WTC11 (cell line): ENCODE results near the gene NOL9. TPM values are rescaled to one million over a fixed set of nuclear protein-coding genes. Genes with fewer than 3 reads are reported as not detected.

Source experiments
- ATAC-seq: fragments of 200-7000 bp; cut with Tn5 transposase; 2 replicates; pipeline ENCODE4 v1.10.0; 2021; ENCODE audit warnings: mild to moderate bottlenecking, moderate library complexity
- CTCF ChIA-PET: fragments of 300-600 bp; sonication (Branson Sonifier 250); formaldehyde crosslinking; loops from one replicate; lab custom pipeline; 2021; ENCODE audit warnings: antibody characterized with exemption; lab: Charles Lee
- POLR2A ChIA-PET: fragments of 350-600 bp; sonication (Branson Sonifier 250); formaldehyde crosslinking; loops from one replicate; lab custom pipeline; 2021; ENCODE audit warnings: antibody characterized with exemption; lab: Charles Lee
- DNase-seq: peaks from one replicate; pipeline ENCODE4 v3.0.0; 2021; ENCODE audit warnings: low spot score
- H3K27ac Mint-ChIP-seq: 2 replicates; pipeline ENCODE4 v1.8.0; 2021; ENCODE audit warnings: mixed read lengths
- H3K27me3 Mint-ChIP-seq: 2 replicates; pipeline ENCODE4 v1.8.0; 2021; ENCODE audit warnings: low read depth, mild to moderate bottlenecking, moderate library complexity, mixed read lengths
- H3K36me3 Mint-ChIP-seq: 2 replicates; pipeline ENCODE4 v1.8.0; 2021; ENCODE audit warnings: mixed read lengths
- H3K4me1 Mint-ChIP-seq: 2 replicates; pipeline ENCODE4 v1.8.0; 2022; ENCODE audit warnings: mixed read lengths
- H3K4me3 Mint-ChIP-seq: 2 replicates; pipeline ENCODE4 v1.8.0; 2021; ENCODE audit warnings: mild to moderate bottlenecking, moderate library complexity, mixed read lengths
- H3K9me3 Mint-ChIP-seq: 2 replicates; pipeline ENCODE4 v1.8.0; 2021; ENCODE audit warnings: mixed read lengths
- CBFB ChIP-seq: sonication (generic); formaldehyde crosslinking; IDR thresholded peaks from 2 replicates; pipeline ENCODE4 v1.8.1; 2022; ENCODE audit warnings: mild to moderate bottlenecking, low read depth, missing genetic modification reagents
- CREM ChIP-seq: sonication (generic); formaldehyde crosslinking; IDR thresholded peaks from 2 replicates; pipeline ENCODE4 v1.8.1; 2022; ENCODE audit warnings: mild to moderate bottlenecking, missing genetic modification reagents, moderate library complexity
- ETV6 ChIP-seq: sonication (generic); formaldehyde crosslinking; IDR thresholded peaks from 2 replicates; pipeline ENCODE4 v1.8.1; 2022; ENCODE audit warnings: mild to moderate bottlenecking, missing genetic modification reagents
- HMGA2 ChIP-seq: fragments of 250-450 bp; sonication (Bioruptor Pico); IDR thresholded peaks from 2 replicates; pipeline ENCODE4 v1.4.0; 2021; ENCODE audit warnings: mild to moderate bottlenecking, moderate library complexity
- NFE2L1 ChIP-seq: sonication (generic); formaldehyde crosslinking; IDR thresholded peaks from 2 replicates; pipeline ENCODE4 v1.8.1; 2023; ENCODE audit warnings: missing genetic modification reagents
- NFYB ChIP-seq: sonication (generic); formaldehyde crosslinking; conservative IDR thresholded peaks from 2 replicates; pipeline ENCODE4 v1.8.0; 2022; ENCODE audit warnings: low read depth, missing genetic modification reagents
- PRDM15 ChIP-seq: sonication (generic); formaldehyde crosslinking; IDR thresholded peaks from 2 replicates; pipeline ENCODE4 v1.8.0; 2022; ENCODE audit warnings: missing genetic modification reagents
- SMAD3 ChIP-seq: sonication (generic); formaldehyde crosslinking; IDR thresholded peaks from 2 replicates; pipeline ENCODE4 v1.8.0; 2022; ENCODE audit warnings: missing genetic modification reagents, mild to moderate bottlenecking, borderline replicate concordance
- SMAD4 ChIP-seq: sonication (generic); formaldehyde crosslinking; IDR thresholded peaks from 2 replicates; pipeline ENCODE4 v1.8.0; 2022; ENCODE audit warnings: mild to moderate bottlenecking, missing genetic modification reagents
- SOX15 ChIP-seq: fragments of 250-450 bp; sonication (Bioruptor Pico); IDR thresholded peaks from 2 replicates; pipeline ENCODE4 v1.9.0; 2021; ENCODE audit warnings: mild to moderate bottlenecking
- STAT6 ChIP-seq: sonication (generic); formaldehyde crosslinking; conservative IDR thresholded peaks from 2 replicates; pipeline ENCODE4 v1.8.1; 2023; ENCODE audit warnings: mild to moderate bottlenecking, low read depth, missing genetic modification reagents, moderate library complexity
- TEAD1 ChIP-seq: sonication (generic); formaldehyde crosslinking; IDR thresholded peaks from 2 replicates; pipeline ENCODE4 v1.8.0; 2022; ENCODE audit warnings: mild to moderate bottlenecking, missing genetic modification reagents
- ZBTB21 ChIP-seq: sonication (generic); formaldehyde crosslinking; IDR thresholded peaks from 2 replicates; pipeline ENCODE4 v1.8.1; 2023; ENCODE audit warnings: mild to moderate bottlenecking, missing genetic modification reagents, borderline replicate concordance
- ZNF219 ChIP-seq: sonication (generic); formaldehyde crosslinking; IDR thresholded peaks from 2 replicates; pipeline ENCODE4 v1.8.0; 2023; ENCODE audit warnings: missing genetic modification reagents, mild to moderate bottlenecking, borderline replicate concordance
- ZNF232 ChIP-seq: sonication (generic); formaldehyde crosslinking; IDR thresholded peaks from 2 replicates; pipeline ENCODE4 v1.8.0; 2022; ENCODE audit warnings: mild to moderate bottlenecking, missing genetic modification reagents
- ZNF416 ChIP-seq: fragments of 250-450 bp; sonication (Bioruptor Pico); IDR thresholded peaks from 2 replicates; pipeline ENCODE4 v1.9.0; 2021; ENCODE audit warnings: mild to moderate bottlenecking, inconsistent platforms
- ZNF532 ChIP-seq: fragments of 250-450 bp; sonication (Bioruptor Pico); IDR thresholded peaks from 2 replicates; pipeline ENCODE4 v1.9.0; 2021; ENCODE audit warnings: mild to moderate bottlenecking, borderline replicate concordance
- total RNA-seq: library from RNA; stranded (reverse); gene quantifications from 3 replicates; pipeline ENCODE4 v1.2.3, GENCODE V29; 2021
- TF ChIP-seq, protein P1 (sequence below): sonication (generic); formaldehyde crosslinking; IDR thresholded peaks from 2 replicates; pipeline ENCODE4 v1.8.0; 2023; ENCODE audit warnings: missing genetic modification reagents
- TF ChIP-seq, protein P2 (sequence below): sonication (generic); formaldehyde crosslinking; IDR thresholded peaks from 2 replicates; pipeline ENCODE4 v1.8.1; 2023; ENCODE audit warnings: mild to moderate bottlenecking, missing genetic modification reagents, borderline replicate concordance
- TF ChIP-seq, protein P3 (sequence below): sonication (generic); formaldehyde crosslinking; IDR thresholded peaks from 2 replicates; pipeline ENCODE4 v1.8.1; 2022; ENCODE audit warnings: low read depth, mild to moderate bottlenecking, moderate library complexity, missing genetic modification reagents, borderline replicate concordance

NOL9 gene
- total RNA-seq, 1 experiment from 2014 or later = 37.4 TPM

GRCh38 chr1:6570987-6571386, 16.7 kb upstream of the NOL9 start (continued):
- TF ChIP-seq, protein P1, sequence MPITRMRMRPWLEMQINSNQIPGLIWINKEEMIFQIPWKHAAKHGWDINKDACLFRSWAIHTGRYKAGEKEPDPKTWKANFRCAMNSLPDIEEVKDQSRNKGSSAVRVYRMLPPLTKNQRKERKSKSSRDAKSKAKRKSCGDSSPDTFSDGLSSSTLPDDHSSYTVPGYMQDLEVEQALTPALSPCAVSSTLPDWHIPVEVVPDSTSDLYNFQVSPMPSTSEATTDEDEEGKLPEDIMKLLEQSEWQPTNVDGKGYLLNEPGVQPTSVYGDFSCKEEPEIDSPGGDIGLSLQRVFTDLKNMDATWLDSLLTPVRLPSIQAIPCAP (CRISPR knock-in tag) = no peak
- TF ChIP-seq NFE2L1 (CRISPR knock-in tag) = no peak
- TF ChIP-seq SOX15 (CRISPR knock-in tag) = no peak
- TF ChIP-seq, protein P2, sequence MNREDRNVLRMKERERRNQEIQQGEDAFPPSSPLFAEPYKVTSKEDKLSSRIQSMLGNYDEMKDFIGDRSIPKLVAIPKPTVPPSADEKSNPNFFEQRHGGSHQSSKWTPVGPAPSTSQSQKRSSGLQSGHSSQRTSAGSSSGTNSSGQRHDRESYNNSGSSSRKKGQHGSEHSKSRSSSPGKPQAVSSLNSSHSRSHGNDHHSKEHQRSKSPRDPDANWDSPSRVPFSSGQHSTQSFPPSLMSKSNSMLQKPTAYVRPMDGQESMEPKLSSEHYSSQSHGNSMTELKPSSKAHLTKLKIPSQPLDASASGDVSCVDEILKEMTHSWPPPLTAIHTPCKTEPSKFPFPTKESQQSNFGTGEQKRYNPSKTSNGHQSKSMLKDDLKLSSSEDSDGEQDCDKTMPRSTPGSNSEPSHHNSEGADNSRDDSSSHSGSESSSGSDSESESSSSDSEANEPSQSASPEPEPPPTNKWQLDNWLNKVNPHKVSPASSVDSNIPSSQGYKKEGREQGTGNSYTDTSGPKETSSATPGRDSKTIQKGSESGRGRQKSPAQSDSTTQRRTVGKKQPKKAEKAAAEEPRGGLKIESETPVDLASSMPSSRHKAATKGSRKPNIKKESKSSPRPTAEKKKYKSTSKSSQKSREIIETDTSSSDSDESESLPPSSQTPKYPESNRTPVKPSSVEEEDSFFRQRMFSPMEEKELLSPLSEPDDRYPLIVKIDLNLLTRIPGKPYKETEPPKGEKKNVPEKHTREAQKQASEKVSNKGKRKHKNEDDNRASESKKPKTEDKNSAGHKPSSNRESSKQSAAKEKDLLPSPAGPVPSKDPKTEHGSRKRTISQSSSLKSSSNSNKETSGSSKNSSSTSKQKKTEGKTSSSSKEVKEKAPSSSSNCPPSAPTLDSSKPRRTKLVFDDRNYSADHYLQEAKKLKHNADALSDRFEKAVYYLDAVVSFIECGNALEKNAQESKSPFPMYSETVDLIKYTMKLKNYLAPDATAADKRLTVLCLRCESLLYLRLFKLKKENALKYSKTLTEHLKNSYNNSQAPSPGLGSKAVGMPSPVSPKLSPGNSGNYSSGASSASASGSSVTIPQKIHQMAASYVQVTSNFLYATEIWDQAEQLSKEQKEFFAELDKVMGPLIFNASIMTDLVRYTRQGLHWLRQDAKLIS (CRISPR knock-in tag) = no peak

GRCh38 chr1:6570100-6570499, 15.8 kb upstream of the NOL9 start:
- Mint-ChIP-seq H3K36me3 (no peaks in the 10 kb centered on the region), H3K27ac (no peak overlapping the region), H3K27me3 (peaks cover 31% of the 10 kb centered on the region), H3K9me3 (peaks cover 6% of the 10 kb centered on the region), H3K4me1 (no peaks in the 10 kb centered on the region), H3K4me3 (no peak overlapping the region)
- DNase-seq (no peak), ATAC-seq (no peak)
- ChIA-PET POLR2A (no interaction called here), CTCF (no interaction called here)
- TF ChIP-seq, protein P3, sequence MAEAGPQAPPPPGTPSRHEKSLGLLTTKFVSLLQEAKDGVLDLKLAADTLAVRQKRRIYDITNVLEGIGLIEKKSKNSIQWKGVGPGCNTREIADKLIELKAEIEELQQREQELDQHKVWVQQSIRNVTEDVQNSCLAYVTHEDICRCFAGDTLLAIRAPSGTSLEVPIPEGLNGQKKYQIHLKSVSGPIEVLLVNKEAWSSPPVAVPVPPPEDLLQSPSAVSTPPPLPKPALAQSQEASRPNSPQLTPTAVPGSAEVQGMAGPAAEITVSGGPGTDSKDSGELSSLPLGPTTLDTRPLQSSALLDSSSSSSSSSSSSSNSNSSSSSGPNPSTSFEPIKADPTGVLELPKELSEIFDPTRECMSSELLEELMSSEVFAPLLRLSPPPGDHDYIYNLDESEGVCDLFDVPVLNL (CRISPR knock-in tag) = no peak
- no peak for TF ChIP-seq ETV6 (CRISPR knock-in tag)
- TF ChIP-seq ZBTB21 (CRISPR knock-in tag) = no peak
- no peak for TF ChIP-seq PRDM15 (CRISPR knock-in tag)
- TF ChIP-seq SMAD3 (CRISPR knock-in tag) = no peak
- no peak for TF ChIP-seq TEAD1 (CRISPR knock-in tag)
- no peak for TF ChIP-seq HMGA2 (CRISPR knock-in tag)
- no peak for TF ChIP-seq ZNF219 (CRISPR knock-in tag)
- TF ChIP-seq, protein P1 (CRISPR knock-in tag) = no peak
- no peak for TF ChIP-seq STAT6
- no peak for TF ChIP-seq ZNF532 (CRISPR knock-in tag)
- TF ChIP-seq CREM (CRISPR knock-in tag) = no peak
- no peak for TF ChIP-seq NFYB (CRISPR knock-in tag)
- TF ChIP-seq ZNF416 (CRISPR knock-in tag) = no peak
- no peak for TF ChIP-seq SMAD4 (CRISPR knock-in tag)
- no peak for TF ChIP-seq CBFB
- TF ChIP-seq ZNF232 (CRISPR knock-in tag) = no peak
